Ureter (tissue), 1 donor: ENCODE results near the gene KCTD12. TPM values are rescaled to one million over a fixed set of nuclear protein-coding genes. Genes with fewer than 3 reads are reported as not detected.

ENCODE experiments used
- DNase-seq: peaks from one replicate; pipeline ENCODE4 v3.0.0-alpha.2; 2020; ENCODE audit warnings: low spot score
- total RNA-seq: library from RNA; stranded (reverse); gene quantifications from one replicate; pipeline ENCODE4 v1.2.4, GENCODE V29; 2023
- donor health status: DM: yes; HTN: yes; CAD: no.

The KCTD12 gene
- total RNA-seq, 1 donor from 2014 or later: 56.0 TPM

DNA sequence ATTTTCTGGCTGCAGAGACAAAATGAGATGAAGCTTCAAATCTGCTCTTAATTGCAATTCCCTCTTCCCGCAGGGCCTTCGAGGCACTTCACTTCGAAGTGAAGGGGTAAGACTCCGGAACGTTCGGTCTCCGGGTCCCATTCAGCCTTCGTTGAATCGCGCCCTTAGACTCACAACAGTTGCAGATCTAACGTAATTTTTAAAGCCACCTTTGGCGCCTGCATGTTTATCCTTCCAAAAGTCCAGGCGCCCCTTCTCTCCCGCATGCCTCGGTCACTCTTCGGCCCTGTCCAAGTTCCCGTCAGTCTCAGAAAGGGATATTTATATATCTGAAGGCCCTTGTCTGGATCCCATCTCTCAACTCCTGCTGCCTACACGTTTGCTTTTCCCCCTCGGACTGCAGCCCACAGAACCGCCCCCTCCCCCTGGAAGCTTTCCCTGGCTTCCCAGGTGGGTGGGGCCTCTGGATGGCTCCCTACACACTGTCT is 915 bp upstream of the KCTD12 start:
- no peak for DNase-seq

DNA sequence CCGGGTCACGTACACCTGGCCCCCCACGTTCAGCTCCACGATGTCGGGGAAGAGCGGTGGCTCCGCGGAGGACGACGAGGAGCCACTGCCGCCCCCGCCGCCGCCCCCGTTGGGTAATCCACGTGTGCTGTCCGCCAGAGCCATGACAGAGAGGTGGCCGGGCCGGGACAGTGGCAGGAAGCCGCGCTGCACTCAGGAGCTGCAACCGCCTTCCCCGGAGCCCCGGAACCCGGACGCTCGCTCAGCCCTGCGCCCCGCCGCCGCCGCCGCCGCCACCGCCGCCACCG is 257 bp downstream of the KCTD12 start:
- DNase-seq: no peak

DNA sequence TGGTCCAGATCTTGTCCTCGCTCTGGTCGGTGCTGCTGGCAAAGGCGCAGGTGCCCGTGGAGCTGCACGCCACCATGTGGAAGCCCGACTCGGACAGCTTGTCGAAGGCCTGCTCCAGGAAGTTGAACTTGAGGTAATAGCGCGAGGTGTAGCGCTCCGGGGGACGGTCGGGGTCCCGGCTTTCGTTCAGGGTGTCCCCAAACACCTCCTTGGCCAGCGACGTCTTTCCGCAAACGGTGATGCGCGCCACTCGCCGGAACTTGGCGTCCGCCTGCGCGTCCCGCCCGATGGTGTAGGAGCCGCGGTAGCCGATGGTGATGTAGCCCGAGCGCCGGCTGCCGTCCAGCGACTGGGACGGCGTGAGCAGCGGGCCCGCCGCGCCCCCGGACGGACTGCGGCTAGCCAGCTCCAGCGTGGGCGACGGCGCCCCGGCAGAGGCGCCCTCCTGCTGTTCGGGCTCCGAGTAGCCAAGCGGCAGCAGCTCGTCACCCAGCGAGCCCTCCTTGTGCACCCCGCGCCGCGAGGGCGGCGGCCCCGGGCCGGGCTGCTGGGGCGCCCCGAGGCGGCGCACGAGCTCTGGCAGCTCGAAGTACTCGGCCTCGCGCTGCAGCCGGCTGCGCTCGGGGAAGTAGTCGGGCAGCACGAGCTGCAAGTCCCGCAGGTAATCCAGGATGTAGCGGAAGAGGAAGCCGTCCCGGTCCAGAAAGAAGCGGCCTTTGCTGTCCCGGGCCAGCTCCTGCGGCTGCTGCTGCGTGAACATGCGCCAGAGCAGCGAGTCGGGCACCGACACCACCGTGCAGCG is 801 bp downstream of the KCTD12 start:
- DNase-seq: peak; percentile 82

DNA sequence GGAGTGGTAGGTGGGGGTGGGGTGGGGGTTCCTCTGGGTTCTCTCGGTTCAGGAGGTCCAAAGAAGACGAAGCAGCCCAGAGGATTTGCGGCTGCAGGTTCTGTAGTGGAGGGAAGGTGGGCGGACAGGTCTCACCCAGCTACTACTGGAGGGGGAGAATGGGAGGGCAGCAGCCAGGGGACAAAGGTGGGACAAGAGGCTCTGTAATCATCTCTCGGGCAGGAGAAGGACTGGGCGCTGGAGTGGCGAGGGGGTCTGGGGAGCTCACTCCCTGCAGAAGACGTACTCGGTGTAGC is 1.4 kb downstream of the KCTD12 start:
- no peak for DNase-seq

DNA sequence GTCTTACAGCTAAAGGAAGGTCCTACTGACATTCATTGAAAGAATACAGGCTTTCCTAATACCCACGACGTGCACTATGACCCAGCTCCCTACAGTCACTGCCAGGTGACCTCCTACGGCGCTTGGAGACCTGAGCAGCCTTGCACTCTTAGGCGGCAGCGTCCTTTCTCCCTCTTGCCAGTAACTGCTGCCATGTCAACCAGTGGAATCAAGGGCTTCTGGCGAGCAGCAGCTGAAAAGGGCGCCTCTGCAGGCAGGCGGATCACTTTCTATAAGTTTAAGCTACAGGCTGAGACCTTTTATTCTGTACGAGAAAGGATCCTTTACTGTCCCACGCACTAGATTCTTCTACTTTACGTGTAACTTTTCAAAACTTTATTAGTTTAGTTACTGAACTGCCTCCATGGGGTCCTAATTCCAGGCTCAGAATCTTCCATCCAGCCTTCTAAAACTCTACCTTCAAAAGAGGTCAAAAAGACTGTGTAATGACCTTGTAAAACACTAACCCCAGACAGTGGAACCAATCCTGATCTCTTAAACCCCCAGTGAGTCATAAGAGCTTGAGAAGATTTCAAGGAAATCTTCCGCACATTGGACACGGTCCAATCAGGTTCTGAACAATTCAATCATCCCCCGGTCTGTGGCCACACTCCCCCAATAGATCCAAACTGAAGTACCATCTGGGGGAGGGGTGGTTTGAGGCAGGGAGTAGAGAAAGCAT is 1.9 kb downstream of the KCTD12 start:
- no peak for DNase-seq

DNA sequence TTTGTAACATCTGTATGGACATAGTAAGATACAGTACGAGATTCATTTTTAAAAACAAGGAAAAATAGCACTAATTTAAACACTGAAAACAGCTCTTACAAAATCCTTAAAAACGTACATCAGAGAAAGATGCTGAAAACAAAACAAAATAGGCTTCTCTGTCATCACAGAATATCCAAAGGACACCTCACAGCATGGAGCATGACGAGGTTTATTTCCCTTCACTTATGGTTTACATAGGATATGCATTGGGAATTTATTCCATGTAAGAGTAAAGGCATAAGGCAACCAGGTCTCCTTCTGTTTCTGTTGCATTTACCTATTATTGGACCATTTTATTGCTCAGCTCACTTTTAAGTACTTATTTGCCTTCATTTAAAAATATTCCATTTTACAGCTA is 3.0 kb downstream of the KCTD12 start:
- no peak for DNase-seq

DNA sequence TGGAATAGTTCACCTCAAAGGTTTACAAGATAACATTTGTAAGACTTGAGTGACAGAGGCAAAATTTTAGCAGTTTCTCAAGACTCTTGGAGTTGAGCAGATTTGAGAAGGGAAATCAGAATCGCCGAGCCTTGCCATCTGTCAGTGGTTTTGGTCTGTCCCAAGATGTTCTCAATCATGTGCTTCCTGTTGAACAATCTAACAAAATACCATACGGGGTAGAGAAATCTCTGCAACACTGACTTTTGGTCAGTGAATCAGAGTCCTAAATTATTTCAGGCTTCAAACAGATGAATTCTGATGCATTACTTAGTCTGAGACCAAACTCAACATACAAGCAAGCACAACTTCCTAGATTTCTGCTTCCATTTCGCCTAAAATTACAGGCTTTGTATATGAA is 3.8 kb downstream of the KCTD12 start:
- no peak for DNase-seq

DNA sequence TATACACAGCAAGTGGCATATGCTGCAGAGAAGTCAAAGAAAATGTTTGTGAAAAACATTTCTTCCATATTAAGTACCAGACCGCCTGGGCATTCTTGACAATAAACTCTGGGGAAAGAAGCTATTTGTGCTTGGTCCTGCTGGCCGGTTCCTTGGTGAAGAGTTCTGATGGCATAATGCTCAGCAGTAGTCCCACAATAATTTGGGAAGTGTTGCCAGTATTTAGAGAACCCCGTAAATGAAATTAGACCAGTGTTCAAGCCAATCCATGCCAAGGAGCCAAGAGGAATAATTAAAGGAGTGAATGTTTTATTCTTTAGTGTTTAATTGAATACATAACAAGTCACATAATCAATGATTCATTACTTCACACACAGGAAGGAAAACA is 6.3 kb downstream of the KCTD12 start:
- no peak for DNase-seq

DNA sequence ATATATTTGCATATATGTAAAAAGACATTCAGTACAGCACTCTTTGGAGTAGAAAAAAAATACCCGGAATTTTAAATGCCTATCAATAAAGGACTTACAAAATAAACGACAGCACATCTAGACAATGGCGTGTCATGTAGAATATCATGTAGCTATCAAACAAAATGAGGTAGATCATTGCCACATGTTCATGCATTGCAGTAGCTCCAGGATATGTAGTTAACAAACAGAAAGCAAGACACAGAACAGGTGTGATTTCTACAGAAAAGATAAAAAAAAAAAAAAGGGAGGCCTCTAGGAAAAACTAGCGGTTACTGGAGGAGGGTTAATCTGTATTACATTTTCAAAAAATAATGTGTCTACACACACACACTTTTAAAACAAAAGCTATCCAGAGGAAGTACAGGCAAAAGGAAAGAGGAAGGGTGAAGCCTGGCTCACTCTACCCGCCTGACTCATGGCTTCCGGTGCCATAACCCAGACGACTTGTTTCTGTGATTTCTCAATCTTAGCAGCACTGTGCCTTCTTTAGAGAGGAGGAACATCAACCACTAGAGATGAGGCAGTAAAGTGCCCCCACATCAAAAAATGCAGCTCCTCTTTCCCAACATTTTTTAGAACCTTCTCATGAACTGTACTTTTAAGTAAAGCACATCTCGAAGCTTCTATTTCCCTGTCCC is 6.9 kb downstream of the KCTD12 start:
- DNase-seq: peak; percentile 59

DNA sequence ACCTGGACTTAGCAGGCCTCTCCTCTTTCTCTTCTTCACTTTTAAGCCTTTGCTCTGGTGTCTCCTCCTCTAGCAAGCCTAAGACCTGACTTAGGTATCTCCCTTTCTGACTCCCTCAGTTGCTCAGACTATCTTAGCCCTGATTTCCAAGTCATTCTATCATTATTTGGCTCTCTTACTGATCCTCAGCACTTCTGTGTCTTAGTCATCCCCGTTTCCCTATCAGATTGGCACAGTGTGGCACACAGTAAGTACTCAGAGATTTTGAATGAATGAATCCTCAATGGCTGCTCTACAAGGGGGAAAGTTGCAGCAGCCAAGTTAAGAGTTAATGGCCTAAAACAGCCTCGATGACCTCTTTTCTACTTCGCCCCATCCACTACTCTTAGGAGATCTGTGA is 8.2 kb downstream of the KCTD12 start:
- no peak for DNase-seq

DNA sequence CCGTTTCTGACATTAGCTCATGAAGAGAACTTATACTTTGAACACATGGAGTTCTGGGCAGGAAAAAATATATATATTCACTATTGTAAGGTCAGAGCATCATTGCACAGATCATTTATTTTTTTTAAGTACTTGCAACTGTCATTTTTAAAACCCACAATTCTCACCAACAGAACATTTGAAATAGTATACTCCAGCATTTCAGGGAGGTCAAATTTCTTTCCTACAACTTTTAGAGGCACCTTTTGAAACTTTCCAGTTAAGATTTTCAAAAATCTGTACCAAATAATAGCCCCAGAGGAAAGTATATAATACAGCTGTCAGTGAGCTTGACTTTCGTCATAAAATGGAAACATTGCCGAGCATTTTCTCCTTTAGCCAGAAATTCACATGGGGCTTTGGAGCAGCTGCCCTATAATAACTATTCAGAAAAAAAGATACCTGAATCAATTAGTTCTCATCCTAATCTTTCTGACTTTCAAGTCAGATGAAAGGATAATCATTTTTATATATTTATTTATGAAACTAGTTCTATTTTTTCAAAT is 10.9 kb downstream of the KCTD12 start:
- DNase-seq: no peak

DNA sequence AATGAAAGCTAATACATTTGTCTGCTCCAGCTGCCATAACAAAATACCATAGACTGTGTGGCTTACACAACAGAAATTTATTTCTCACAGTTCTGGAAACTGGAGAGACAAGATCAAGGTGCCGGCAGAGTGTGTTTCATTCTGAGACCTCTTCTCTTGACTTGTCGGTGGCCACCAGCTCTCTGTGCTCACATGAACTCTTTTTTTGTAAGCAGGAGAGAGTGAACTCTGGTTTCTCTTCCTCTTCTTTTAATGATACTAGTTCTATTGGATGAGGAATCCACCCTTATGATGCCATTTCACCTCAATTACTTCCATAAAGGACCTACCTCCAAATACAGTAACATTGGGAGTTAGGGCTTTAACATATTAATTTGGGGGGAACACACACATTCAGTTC is 11.7 kb downstream of the KCTD12 start:
- no peak for DNase-seq

DNA sequence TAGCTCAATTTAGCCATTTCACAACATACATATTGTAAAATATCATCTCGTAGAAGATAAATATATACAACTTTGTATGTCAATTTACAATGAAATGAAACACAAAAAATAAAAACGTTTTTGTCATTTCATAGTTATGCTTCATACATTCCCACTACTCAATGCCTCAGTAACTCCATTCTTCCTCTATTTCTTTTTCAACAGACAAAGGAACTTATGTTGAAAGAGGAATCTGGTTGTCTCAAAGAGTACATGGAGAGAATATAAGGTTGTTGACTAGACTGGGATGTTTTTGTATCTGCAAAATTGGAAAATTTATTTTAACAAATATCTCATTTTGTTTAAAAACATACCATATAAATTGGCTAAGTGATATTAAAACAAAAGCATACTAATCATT is 12.8 kb downstream of the KCTD12 start:
- DNase-seq: no peak

DNA sequence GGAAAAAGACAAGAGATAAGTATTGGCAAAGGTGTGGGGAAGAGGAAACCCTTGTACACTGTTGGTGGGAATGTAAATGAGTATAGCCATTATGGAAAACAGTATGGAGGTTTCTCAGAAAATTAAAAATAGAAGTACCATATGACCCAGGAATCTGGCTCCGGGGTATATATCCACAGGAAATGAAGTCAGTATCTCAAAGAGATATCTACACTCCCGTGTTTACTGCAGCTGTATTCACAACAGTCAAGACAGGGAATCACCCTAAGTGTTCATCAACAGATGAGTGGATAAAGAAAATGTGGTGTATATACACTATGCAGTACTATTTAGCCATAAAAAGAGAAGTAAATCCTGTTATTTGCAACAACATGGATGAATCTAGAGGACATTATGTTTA is 13.5 kb downstream of the KCTD12 start:
- DNase-seq: no peak

DNA sequence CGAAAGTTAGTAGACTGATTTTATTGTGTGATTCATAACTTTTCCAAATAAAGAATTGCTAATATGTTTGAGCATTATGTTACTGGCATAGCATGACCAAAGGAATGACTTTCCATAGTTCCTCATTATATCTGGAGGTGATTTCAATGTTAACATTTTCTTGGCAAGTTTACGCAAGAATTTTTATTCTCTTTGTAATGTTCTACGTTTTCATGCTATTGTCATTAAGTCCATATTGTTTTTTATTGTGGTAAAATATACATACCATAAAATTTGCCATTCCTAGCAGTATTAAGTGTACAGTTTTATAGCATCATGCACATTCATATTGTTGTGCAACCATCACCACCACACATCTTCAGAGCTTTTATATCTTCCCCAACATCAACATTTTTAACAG is 14.8 kb downstream of the KCTD12 start:
- DNase-seq: no peak

DNA sequence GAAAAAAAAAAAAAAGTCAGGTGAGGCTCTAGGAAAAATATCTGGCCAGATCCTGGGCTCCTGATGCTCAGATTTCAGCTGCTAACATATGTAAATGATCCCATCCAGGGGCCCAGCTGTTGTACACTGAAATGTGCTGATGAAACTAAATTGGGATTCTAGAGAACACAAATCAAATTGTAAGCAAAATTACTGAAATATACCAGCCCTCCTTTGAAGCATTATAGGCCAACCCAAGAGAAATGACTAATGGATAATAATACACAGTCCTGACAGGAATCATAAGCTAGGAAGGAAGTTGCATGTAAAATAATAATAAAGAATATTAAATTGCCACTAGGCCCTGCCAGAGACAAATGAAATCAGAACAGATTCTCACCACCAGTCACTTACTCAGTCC is 17.8 kb downstream of the KCTD12 start:
- no peak for DNase-seq

DNA sequence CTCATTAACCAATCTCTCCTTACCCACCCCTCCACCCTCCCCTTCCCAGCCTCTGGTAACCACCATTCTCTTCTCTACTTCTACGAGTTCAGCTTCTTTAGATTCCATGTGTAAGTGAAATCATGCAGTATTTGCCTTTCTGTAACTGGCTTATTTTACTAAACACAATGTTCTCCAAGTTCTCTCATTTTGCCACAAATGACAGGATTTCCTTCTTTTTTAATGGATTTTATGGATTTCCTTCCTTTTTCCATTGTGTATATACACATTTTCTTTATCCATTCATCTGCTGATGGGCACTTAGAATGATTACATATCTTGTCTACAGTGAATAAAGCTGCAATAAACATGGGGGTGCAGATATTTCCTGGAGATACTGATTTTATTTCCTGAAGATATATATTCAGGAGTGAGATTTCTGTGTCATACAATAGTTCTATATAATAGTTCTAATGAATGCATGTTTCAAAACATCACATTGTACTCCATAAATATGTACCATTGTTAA is 20.2 kb downstream of the KCTD12 start:
- no peak for DNase-seq

DNA sequence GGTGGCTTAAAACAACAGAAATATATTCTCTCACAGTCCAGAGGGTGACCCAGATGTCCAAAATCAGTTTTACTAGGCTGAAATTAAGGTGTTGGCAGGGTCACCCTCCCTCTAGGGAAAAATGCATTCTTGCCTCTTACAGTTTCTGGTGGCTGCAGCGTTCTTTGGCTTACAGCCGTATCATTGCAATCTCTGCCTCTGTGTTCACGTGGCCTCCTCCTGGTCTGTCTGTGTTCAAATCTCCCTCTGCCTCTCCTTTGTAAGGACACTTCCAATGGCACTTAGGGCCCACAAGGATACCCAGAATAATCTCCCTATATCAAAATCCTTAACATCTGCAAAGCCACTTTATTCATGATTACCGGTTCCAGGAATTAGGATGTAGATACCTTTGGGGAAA is 21.1 kb downstream of the KCTD12 start:
- no peak for DNase-seq

DNA sequence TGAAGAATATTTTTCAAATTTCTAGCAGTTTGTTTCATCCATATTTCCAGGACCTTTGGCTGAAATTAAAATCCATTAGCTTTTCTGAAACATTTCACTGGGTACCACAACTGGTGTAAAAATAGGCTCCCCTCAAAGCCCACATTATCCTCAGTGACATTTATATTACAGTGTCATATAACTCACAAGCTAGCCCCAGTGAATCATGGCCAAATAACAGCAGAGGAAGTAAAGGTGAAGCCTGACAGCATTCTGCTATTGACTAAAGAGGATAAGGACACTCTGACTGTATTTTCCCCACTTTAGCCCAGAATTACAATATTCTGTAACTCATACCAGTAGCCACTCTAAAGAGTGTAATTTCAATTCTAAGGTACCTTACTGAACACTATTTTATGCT is 21.9 kb downstream of the KCTD12 start:
- DNase-seq: no peak

DNA sequence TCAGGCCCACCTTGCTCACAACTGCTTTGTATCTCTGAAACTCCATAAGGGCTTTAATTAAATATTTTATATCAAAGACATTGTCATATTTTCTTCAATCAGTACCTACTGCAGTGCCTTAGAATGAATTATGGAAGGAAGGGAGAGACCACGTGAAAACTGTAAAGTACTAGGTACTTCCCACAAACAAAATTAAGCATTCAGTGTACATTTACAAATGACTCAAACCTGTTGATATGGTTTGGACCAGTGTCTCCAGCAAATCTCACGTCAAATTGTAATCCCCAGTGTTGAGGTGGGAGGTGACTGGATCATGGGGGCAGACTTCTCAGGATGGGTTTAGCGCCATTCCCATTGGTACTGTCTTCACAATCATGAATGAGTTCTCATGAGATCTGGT is 23.2 kb downstream of the KCTD12 start:
- DNase-seq: no peak

DNA sequence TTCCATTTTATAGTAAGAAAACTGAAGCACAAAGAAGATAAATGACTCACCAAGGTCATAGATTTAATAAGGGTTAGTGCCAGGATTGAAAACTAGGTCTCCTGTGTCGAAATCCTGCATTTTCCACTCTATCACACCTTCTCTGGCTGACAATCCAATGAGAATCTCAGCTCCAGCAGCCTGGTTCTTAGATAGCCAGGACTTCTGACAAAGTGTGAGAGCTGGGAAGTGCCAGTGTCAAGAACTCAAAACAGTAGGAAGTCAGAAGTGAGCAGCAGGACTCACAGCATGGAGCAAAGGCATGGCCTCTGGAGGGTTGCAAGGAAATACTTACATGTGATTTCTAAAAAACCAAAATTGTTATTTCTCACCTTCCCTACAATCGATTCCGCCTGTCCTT is 24.3 kb downstream of the KCTD12 start:
- DNase-seq: no peak

DNA sequence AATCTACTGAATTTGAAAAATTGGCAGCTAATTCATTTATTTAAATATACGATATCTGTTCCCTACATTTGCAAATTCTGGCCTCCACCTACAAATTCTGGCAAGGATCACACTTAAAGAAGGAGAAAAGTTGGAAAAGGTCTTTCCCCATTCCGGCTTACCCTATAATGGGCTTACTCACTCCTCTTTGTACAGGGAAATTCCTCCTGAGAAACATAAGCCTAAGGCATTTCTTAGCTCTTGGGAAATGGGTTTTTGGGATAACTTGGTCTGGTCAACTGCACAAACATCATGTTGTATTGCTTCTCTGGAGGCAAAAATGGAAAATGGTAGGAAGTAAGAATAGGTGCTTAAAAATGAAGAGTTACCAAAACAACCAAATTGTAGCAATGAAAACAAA is 25.5 kb downstream of the KCTD12 start:
- no peak for DNase-seq

DNA sequence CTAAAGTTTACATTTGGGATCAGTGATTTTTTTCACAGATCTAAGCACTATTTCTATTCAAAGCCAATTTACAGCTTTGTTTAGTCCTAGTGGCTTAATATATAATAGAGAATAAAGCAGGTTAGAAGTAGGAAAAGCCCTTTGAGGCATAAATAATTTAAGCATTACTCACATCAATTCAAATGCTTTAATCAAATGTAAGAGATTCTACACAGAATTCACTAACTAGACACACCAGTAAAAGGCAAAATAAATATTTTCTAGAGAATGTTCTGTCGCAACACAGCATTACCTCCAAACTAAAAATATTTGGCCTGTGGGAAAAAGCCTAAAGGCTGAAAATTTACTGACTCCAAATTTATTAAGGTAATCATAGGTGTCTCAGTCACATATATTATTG is 31.3 kb downstream of the KCTD12 start:
- DNase-seq: no peak
